ENCODE measurements around the gene FUT8. TPM values are rescaled to one million over a fixed set of nuclear protein-coding genes. Genes with fewer than 3 reads are reported as not detected.

FUT8 gene
- total and polyA plus RNA-seq, 2 donors (not counting 1 experiment from before 2014, with no cell fraction given), result 13.2 to 91.8 TPM

- ChIA-PET POLR2A (no interaction called here), CTCF (interaction anchor here (0.6 kb wide), 1 partner anchor 112 kb away, joined by 3 read pairs; no protein-coding TSS in a partner anchor)
- no peak for ATAC-seq (ENCODE audit: low read depth)
- intact Hi-C loops (cut with micrococcal nuclease), result no loop called here
- no peak overlapping the region for H3K4me3 ChIP-seq (ENCODE audit: control extremely low read depth in 1 of 5, extremely low read depth in 1 of 5, insufficient read depth in 1 of 5, low read depth in 2 of 5, low read length in 4 of 5)
- Mint-ChIP-seq H3K4me1 (peaks cover 5% of the 10 kb centered on the region), H3K4me3 (no peak overlapping the region), H3K27ac (no peak overlapping the region), H3K9me3 (ENCODE audit: insufficient read depth) (peaks cover 3% of the 10 kb centered on the region), H3K27me3 (no peaks in the 10 kb centered on the region)
- H2AFZ ChIP-seq (ENCODE audit: insufficient read depth, low read depth, low read length, poor library complexity, severe bottlenecking), result no peak overlapping the region
- H3K9ac ChIP-seq (ENCODE audit: low read length), result no peak overlapping the region
- H3K27me3 ChIP-seq (replicated peaks in 1 of 4; ENCODE audit: control extremely low read depth in 1 of 4, control insufficient read depth in 3 of 4, insufficient read depth in 4 of 4, low read length in 3 of 4), result no peaks in the 10 kb centered on the region
- WGBS (ENCODE audit: insufficient coverage), result 97% methylated on average over 8 of the region's 13 CpGs
- TF ChIP-seq, protein P1, sequence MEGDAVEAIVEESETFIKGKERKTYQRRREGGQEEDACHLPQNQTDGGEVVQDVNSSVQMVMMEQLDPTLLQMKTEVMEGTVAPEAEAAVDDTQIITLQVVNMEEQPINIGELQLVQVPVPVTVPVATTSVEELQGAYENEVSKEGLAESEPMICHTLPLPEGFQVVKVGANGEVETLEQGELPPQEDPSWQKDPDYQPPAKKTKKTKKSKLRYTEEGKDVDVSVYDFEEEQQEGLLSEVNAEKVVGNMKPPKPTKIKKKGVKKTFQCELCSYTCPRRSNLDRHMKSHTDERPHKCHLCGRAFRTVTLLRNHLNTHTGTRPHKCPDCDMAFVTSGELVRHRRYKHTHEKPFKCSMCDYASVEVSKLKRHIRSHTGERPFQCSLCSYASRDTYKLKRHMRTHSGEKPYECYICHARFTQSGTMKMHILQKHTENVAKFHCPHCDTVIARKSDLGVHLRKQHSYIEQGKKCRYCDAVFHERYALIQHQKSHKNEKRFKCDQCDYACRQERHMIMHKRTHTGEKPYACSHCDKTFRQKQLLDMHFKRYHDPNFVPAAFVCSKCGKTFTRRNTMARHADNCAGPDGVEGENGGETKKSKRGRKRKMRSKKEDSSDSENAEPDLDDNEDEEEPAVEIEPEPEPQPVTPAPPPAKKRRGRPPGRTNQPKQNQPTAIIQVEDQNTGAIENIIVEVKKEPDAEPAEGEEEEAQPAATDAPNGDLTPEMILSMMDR (IDR thresholded peaks at IDR 0.05), result no peak
- no peak for TF ChIP-seq EZH2 (IDR thresholded peaks at IDR 0.05; ENCODE audit: borderline replicate concordance, insufficient read depth, low read depth, low read length, poor library complexity, severe bottlenecking)
- H3K79me2 ChIP-seq (ENCODE audit: control insufficient read depth, insufficient read depth, low read length), result peaks cover 35% of the 10 kb centered on the region
- no peaks in the 10 kb centered on the region for H3K36me3 ChIP-seq (replicated peaks in 1 of 2; ENCODE audit: control extremely low read depth in 1 of 2, control insufficient read depth in 1 of 2, extremely low read depth in 1 of 2, insufficient read depth in 2 of 2, low read length in 1 of 2)
- DNase-seq, result no peak
- H3K9me3 ChIP-seq (ENCODE audit: control extremely low read depth in 1 of 3, control insufficient read depth in 2 of 3, insufficient read depth in 1 of 3, low read length in 2 of 3), result peaks cover 0 to 12% (median 2%) of the 10 kb centered on the region in 3 donors
- H4K20me1 ChIP-seq (ENCODE audit: control insufficient read depth, insufficient read depth, low read length, poor library complexity, severe bottlenecking), result peaks cover 10% of the 10 kb centered on the region
- H3K4me2 ChIP-seq (replicated peaks; ENCODE audit: low read depth, low read length, poor library complexity, severe bottlenecking), result no peak overlapping the region
- no peaks in the 10 kb centered on the region for H3K4me1 ChIP-seq (ENCODE audit: control insufficient read depth in 2 of 2, insufficient read depth in 2 of 2, low read length in 2 of 2)
- no peak overlapping the region for H3K27ac ChIP-seq (ENCODE audit: low read length in 2 of 2)
These were observed 181.8 kb downstream of the FUT8 start for GRCh38 chr14:65594153-65594881.

DNA sequence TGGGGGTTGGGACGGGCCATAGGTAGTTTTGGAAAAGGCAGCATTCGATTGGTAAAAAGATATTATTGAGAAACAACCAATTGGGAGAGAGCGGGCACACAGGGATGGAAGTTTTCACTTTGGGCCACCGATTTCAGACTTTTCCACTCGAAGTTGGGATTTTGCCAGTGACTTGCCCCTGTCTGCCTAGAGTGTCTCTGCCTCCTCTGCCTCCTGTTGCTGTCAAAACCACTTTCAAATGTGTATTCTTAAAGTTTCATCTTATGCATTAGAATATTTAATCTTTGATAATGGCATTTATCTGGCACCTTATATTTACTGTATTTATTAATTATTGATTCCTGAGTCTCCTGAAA lies 182.3 kb downstream of the FUT8 start:
- peaks cover 5% of the 10 kb centered on the region for H3K4me1 Mint-ChIP-seq
- peaks cover 35% of the 10 kb centered on the region for H3K79me2 ChIP-seq (ENCODE audit: control insufficient read depth, insufficient read depth, low read length)
- H3K9ac ChIP-seq (ENCODE audit: low read length), result no peak overlapping the region
- H3K27ac ChIP-seq (ENCODE audit: low read length in 2 of 2), result no peak overlapping the region
- H2AFZ ChIP-seq (ENCODE audit: insufficient read depth, low read depth, low read length, poor library complexity, severe bottlenecking), result no peak overlapping the region
- ChIA-PET POLR2A (no interaction called here), CTCF (no interaction called here)
- no peaks in the 10 kb centered on the region for H3K27me3 ChIP-seq (replicated peaks in 1 of 4; ENCODE audit: control extremely low read depth in 1 of 4, control insufficient read depth in 3 of 4, insufficient read depth in 4 of 4, low read length in 3 of 4)
- intact Hi-C loops (cut with micrococcal nuclease), result no loop called here
- no peaks in the 10 kb centered on the region for H3K27me3 Mint-ChIP-seq
- TF ChIP-seq EZH2 (IDR thresholded peaks at IDR 0.05; ENCODE audit: borderline replicate concordance, insufficient read depth, low read depth, low read length, poor library complexity, severe bottlenecking), result no peak
- TF ChIP-seq, protein P1 (IDR thresholded peaks at IDR 0.05), result no peak
- no peaks in the 10 kb centered on the region for H3K36me3 ChIP-seq (replicated peaks in 1 of 2; ENCODE audit: control extremely low read depth in 1 of 2, control insufficient read depth in 1 of 2, extremely low read depth in 1 of 2, insufficient read depth in 2 of 2, low read length in 1 of 2)
- H3K4me1 ChIP-seq (ENCODE audit: control insufficient read depth in 2 of 2, insufficient read depth in 2 of 2, low read length in 2 of 2), result no peaks in the 10 kb centered on the region
- no peak overlapping the region for H3K4me2 ChIP-seq (replicated peaks; ENCODE audit: low read depth, low read length, poor library complexity, severe bottlenecking)
- WGBS (ENCODE audit: insufficient coverage), result 100% methylated on average over 4 of the region's 5 CpGs
- no peak overlapping the region for H3K4me3 Mint-ChIP-seq
- peaks cover 3% of the 10 kb centered on the region for H3K9me3 Mint-ChIP-seq (ENCODE audit: insufficient read depth)
- H3K4me3 ChIP-seq (ENCODE audit: control extremely low read depth in 1 of 5, extremely low read depth in 1 of 5, insufficient read depth in 1 of 5, low read depth in 2 of 5, low read length in 4 of 5), result no peak overlapping the region
- DNase-seq, result no peak
- H4K20me1 ChIP-seq (ENCODE audit: control insufficient read depth, insufficient read depth, low read length, poor library complexity, severe bottlenecking), result peaks cover 10% of the 10 kb centered on the region
- no peak overlapping the region for H3K27ac Mint-ChIP-seq
- peaks cover 0 to 12% (median 2%) of the 10 kb centered on the region in 3 donors for H3K9me3 ChIP-seq (ENCODE audit: control extremely low read depth in 1 of 3, control insufficient read depth in 2 of 3, insufficient read depth in 1 of 3, low read length in 2 of 3)
- no peak for ATAC-seq (ENCODE audit: low read depth)
